Activated CD8-positive, alpha-beta memory T cell treated with anti-CD3 and anti-CD28 coated beads for 1 hour (primary cell): ENCODE data around the gene CXCR6.

Experiments used
- DNase-seq, 2 donors: peaks; one replicate each; pipeline ENCODE4 v3.0.0-alpha.2; 2020; ENCODE audit warnings: low read depth in 1 of 2; ENCODE audit errors: extremely low read depth in 1 of 2

CXCR6 gene

GRCh38 chr3:45943207-45943846 is at the start of gene CXCR6:
TSS of gene CXCR6 (plus strand) at chr3:45943464. CDS start at chr3:45946482, 3,018 bp downstream.
- no peak for DNase-seq

GRCh38 chr3:45894015-45894414 is 49.2 kb upstream of the CXCR6 start:
- DNase-seq, result no peak

- DNase-seq, result no peak
Observed at GRCh38 chr3:45895686-45896468, 47.4 kb upstream of the CXCR6 start.

GRCh38 chr3:45896956-45897355 is 46.3 kb upstream of the CXCR6 start:
- no peak for DNase-seq

- no peak for DNase-seq
Observed at GRCh38 chr3:45904931-45905330, 38.3 kb upstream of the CXCR6 start.

- no peak for DNase-seq
Observed at GRCh38 chr3:45905755-45906154, 37.5 kb upstream of the CXCR6 start.

- DNase-seq, result no peak
Observed at GRCh38 chr3:45906681-45907407, 36.4 kb upstream of the CXCR6 start.

GRCh38 chr3:45907769-45908705 is 35.2 kb upstream of the CXCR6 start:
- DNase-seq, result no peak

GRCh38 chr3:45908761-45909160 is 34.5 kb upstream of the CXCR6 start:
- no peak for DNase-seq

GRCh38 chr3:45909542-45909941 is 33.7 kb upstream of the CXCR6 start:
- DNase-seq, result no peak

- no peak for DNase-seq
Observed at GRCh38 chr3:45910892-45911291, 32.4 kb upstream of the CXCR6 start.

GRCh38 chr3:45911511-45912226 is 31.6 kb upstream of the CXCR6 start:
- no peak for DNase-seq

- DNase-seq, result no peak
Observed at GRCh38 chr3:45912435-45912834, 30.8 kb upstream of the CXCR6 start.

GRCh38 chr3:45914362-45915058 is 28.8 kb upstream of the CXCR6 start:
- DNase-seq, result no peak

GRCh38 chr3:45915059-45915439 is 28.2 kb upstream of the CXCR6 start:
- no peak for DNase-seq

- DNase-seq, result peak; percentile 54 to 59
Observed at GRCh38 chr3:45915518-45916231, 27.6 kb upstream of the CXCR6 start.

GRCh38 chr3:45917146-45917898 is 25.9 kb upstream of the CXCR6 start:
- no peak for DNase-seq
